Common myeloid progenitor, CD34-positive (primary cell): ENCODE results near the gene WNK1.
"Not testable (repeated sequence)": the region's sequence is repeated elsewhere in the genome, so short reads cannot be mapped to it uniquely, and the experiment has no call there.

ENCODE experiments used
- CTCF ChIA-PET: fragments of 350-600 bp; sonication (Branson Sonifier 250); formaldehyde crosslinking; loops from one replicate; lab custom pipeline; 2021; ENCODE audit warnings: antibody characterized with exemption; lab: Charles Lee
- POLR2A ChIA-PET: fragments of 350-600 bp; sonication (Branson Sonifier 250); formaldehyde crosslinking; loops from one replicate; lab custom pipeline; 2021; ENCODE audit warnings: antibody characterized with exemption; lab: Charles Lee
- DNase-seq, 3 donors: peaks; one replicate each; pipeline versions ENCODE4 v3.0.0 to v3.0.0-alpha.2; 2013
- H3K27ac ChIP-seq, 2 experiments: 1 replicate in 1 of 2; 2 replicates in 1 of 2; pipeline ENCODE4 v1.7.0; 2013; ENCODE audit warnings: inconsistent platforms in 2 of 2, low read length in 2 of 2, mild to moderate bottlenecking in 2 of 2, low read depth in 1 of 2, moderate library complexity in 1 of 2; ENCODE audit not compliant: severe bottlenecking in 2 of 2, insufficient read depth in 1 of 2, poor library complexity in 1 of 2
- H3K27me3 ChIP-seq, 5 experiments: replicated peaks in 2 of 5; 1 replicate in 3 of 5; 2 replicates in 2 of 5; pipeline versions ENCODE4 v1.6.1 to v1.7.0; 2013; ENCODE audit warnings: low read length in 4 of 5, mild to moderate bottlenecking in 2 of 5, moderate library complexity in 2 of 5, inconsistent platforms in 1 of 5; ENCODE audit not compliant: insufficient read depth in 5 of 5, control insufficient read depth in 4 of 5
- H3K36me3 ChIP-seq, 4 experiments: 1 replicate in 2 of 4; 2 replicates in 2 of 4; pipeline versions ENCODE4 v1.6.1 to v1.7.0; 2013; ENCODE audit warnings: low read length in 3 of 4, control low read depth in 1 of 4, mild to moderate bottlenecking in 1 of 4; ENCODE audit not compliant: control insufficient read depth in 4 of 4, insufficient read depth in 4 of 4
- H3K4me1 ChIP-seq, 4 experiments: 1 replicate in 3 of 4; 2 replicates in 1 of 4; pipeline versions ENCODE4 v1.6.1 to v1.7.1; 2013; ENCODE audit warnings: low read length in 3 of 4, mild to moderate bottlenecking in 3 of 4, control low read depth in 1 of 4, inconsistent platforms in 1 of 4, moderate library complexity in 1 of 4; ENCODE audit not compliant: control insufficient read depth in 4 of 4, insufficient read depth in 4 of 4; ENCODE audit errors: control extremely low read depth in 1 of 4
- H3K4me3 ChIP-seq, 7 experiments: 1 replicate in 4 of 7; 2 replicates in 3 of 7; pipeline versions ENCODE4 v1.5.1 to v1.7.0; 2013; ENCODE audit warnings: mild to moderate bottlenecking in 7 of 7, low read length in 6 of 7, moderate library complexity in 6 of 7, inconsistent platforms in 2 of 7, low read depth in 2 of 7, control low read depth in 1 of 7; ENCODE audit not compliant: insufficient read depth in 4 of 7, control insufficient read depth in 1 of 7; ENCODE audit errors: extremely low read depth in 1 of 7
- H3K9me3 ChIP-seq, 5 experiments: 1 replicate in 4 of 5; 2 replicates in 1 of 5; pipeline versions ENCODE4 v1.6.1 to v1.7.1; 2013; ENCODE audit warnings: low read length in 4 of 5, mild to moderate bottlenecking in 2 of 5, inconsistent platforms in 1 of 5, low read depth in 1 of 5, moderate library complexity in 1 of 5; ENCODE audit not compliant: control insufficient read depth in 4 of 5, insufficient read depth in 2 of 5; ENCODE audit errors: control extremely low read depth in 1 of 5
- WGBS: methylation state at CpG from one replicate; pipeline ENCODE4 v1.1.5; 2013; ENCODE audit not compliant: insufficient coverage; 5-methylcytosine and 5-hydroxymethylcytosine counted together

WNK1 gene

GRCh38 chr12:768434-768833 lies 16.1 kb downstream of the WNK1 start:
- POLR2A ChIA-PET = interaction anchor here (0.7 to 0.9 kb wide), 2 partner anchors 8 to 14 kb away, joined by 3 read pairs; no protein-coding TSS in a partner anchor
- CTCF ChIA-PET = interaction anchor here (0.7 to 1.6 kb wide), 4 partner anchors 10 to 154 kb away, joined by 3 to 4 read pairs (median 3); partner anchors contain the start of gene WNK1
- Histone ChIP-seq H3K27ac (no peak overlapping the region), H3K4me3 (no peak overlapping the region), H3K9me3 (no peaks in the 10 kb centered on the region), H3K4me1 (peaks cover 3 to 23% (median 9%) of the 10 kb centered on the region in 4 experiments), H3K36me3 (peaks cover 0 to 7% (median under 1%) of the 10 kb centered on the region in 4 experiments), H3K27me3 (no peaks in the 10 kb centered on the region)
- no peak for DNase-seq
- WGBS = 100% methylated on average over 1 of the region's 1 CpG

- no peaks in the 10 kb centered on the region for H3K27me3 ChIP-seq
- ChIA-PET CTCF (interaction anchor here (0.7 to 1.2 kb wide), 3 partner anchors 40 to 307 kb away, joined by 3 read pairs; no protein-coding TSS in a partner anchor), POLR2A (no interaction called here)
- no peaks in the 10 kb centered on the region for H3K9me3 ChIP-seq
- WGBS = no CpG with 5 or more reads among the region's 2 CpGs
- H3K4me3 ChIP-seq = no peak overlapping the region
- H3K36me3 ChIP-seq = peaks cover 0 to 10% (median 0%) of the 10 kb centered on the region in 4 experiments
- H3K27ac ChIP-seq = no peak overlapping the region
- peak in 2 of 3 donors; percentile 55 to 65 for DNase-seq
- H3K4me1 ChIP-seq = peaks cover 6 to 27% (median 11%) of the 10 kb centered on the region in 4 experiments
These were observed 18.1 kb downstream of the WNK1 start for GRCh38 chr12:770479-770878.

DNA sequence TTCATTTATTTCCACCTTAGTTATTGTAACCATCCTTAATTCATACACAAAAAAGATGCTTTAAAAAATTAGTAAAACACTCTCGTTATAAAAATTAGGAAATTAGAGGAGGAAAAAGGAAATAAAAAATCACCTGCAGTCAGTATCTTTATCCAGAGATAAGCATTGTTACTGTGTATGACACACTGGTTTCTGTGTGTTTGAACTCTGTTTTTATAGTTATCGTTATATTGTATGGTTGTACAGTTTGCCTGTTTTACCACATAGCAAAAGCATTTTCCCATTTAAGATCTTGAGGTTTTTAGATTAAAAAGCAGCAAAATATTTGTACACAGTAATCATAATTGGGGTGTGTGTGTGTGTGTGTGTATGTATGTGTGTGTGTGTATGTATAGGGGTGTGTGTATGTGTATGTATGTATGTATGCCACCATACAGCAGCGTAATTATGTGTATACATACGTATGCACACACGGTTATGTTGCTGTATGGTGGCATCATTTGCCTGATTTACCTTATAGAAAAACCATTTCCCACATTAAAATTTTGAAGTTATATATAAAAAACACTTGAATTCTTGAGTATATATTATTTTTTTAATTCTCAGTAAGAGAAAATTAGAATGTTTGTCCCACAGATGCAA lies 19.8 kb downstream of the WNK1 start:
- POLR2A ChIA-PET = no interaction called here
- Histone ChIP-seq H3K27me3 (no peaks in the 10 kb centered on the region), H3K4me3 (no peak overlapping the region), H3K4me1 (peaks cover 6 to 27% (median 11%) of the 10 kb centered on the region in 4 experiments), H3K9me3 (no peaks in the 10 kb centered on the region), H3K36me3 (peaks cover 0 to 10% (median 0%) of the 10 kb centered on the region in 4 experiments), H3K27ac (no peak overlapping the region)
- no CpG with 5 or more reads among the region's 5 CpGs for WGBS
- CTCF ChIA-PET = interaction anchor here (1.2 to 1.5 kb wide), 4 partner anchors 15 to 331 kb away, joined by 3 to 4 read pairs (median 3); no protein-coding TSS in a partner anchor
- DNase-seq = no peak

DNA sequence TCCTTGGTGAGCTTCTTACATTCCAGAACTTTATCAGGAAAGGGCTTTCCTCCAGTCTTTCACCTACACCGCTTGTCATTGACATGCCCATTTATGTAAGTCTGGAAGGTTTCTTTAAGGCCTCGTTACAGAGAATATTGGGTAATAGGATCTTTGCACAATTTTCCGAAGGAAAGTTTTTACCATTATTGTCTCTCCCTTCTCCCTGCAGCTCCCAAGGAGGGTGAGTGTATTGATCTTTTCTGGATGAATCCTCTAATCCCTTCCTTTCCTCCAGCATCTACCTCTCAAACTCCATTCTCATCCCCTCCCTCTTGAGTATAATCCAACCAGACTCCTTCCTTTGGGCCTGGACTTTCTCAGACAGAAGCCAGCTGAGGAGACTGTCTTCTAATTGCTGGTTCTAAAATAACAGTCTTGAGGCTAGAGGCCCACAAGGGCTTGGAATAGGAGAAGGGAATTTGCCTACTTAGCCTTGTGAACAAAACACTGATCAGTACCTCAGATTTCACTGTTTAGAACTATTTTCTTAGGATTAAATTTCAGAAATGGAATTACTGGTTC lies 21.8 kb downstream of the WNK1 start:
- H3K27me3 ChIP-seq = no peaks in the 10 kb centered on the region
- no peak overlapping the region for H3K4me3 ChIP-seq
- H3K9me3 ChIP-seq = no peaks in the 10 kb centered on the region
- ChIA-PET CTCF (interaction anchor here (1.4 to 1.5 kb wide), 2 partner anchors 13 to 22 kb away, joined by 4 read pairs; no protein-coding TSS in a partner anchor), POLR2A (no interaction called here)
- H3K36me3 ChIP-seq = peaks cover 0 to 3% (median 0%) of the 10 kb centered on the region in 4 experiments
- peaks cover 6 to 34% (median 13%) of the 10 kb centered on the region in 4 experiments for H3K4me1 ChIP-seq
- no peak for DNase-seq
- H3K27ac ChIP-seq = no peak overlapping the region
- 100% methylated on average over 1 of the region's 3 CpGs for WGBS

DNA sequence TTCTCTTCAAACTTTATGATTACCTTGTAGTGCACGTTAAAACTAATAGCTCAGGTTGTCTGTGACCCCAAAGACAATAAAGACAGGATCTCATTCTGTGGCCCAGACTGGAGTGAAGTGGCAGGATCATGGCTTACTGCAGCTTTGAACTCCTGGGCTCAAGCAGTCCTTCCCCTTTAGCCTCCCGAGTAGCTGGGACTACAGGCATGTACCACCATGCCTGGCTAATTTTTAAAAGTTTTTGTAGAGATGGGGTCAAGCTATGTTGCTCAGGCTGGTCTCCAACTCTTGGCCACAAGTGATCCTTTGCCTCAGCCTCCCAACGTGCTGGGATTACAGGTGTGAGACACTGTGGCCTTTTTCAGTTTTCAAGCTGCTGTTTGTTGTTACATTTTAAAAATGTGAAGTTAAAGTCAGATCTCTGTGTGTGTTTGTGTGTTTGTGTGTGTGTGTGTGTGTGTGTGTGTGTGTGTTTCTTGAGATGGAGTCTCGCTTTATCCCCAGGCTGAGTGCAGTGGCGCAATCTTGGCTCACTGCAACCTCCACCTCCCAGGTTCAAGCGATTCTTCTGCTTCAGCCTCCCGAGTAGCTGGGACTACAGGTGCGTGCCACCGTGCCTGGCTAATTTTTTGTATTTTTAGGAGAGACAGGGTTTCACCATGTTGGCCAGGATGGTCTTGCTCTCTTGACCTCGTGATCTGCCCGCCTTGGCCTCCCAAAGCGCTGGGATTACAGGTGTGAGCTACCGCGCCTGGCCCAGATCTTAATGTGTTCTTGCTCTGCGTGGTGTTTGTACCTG lies 23.8 kb downstream of the WNK1 start:
- 96% methylated on average over 10 of the region's 15 CpGs for WGBS
- not testable (repeated sequence) for H3K27me3 ChIP-seq, H3K36me3 ChIP-seq, H3K27ac ChIP-seq, H3K4me3 ChIP-seq, DNase-seq, H3K9me3 ChIP-seq
- peaks cover 3 to 29% (median 20%) of the 10 kb centered on the region in 4 experiments for H3K4me1 ChIP-seq
- CTCF ChIA-PET = interaction anchor here (0.6 to 1.6 kb wide), 10 partner anchors 15 to 479 kb away, joined by 3 to 8 read pairs (median 3); partner anchors contain the start of gene WNK1
- POLR2A ChIA-PET = interaction anchor here (0.6 to 1.2 kb wide), 3 partner anchors 8 to 37 kb away, joined by 3 to 5 read pairs (median 4); no protein-coding TSS in a partner anchor

GRCh38 chr12:776772-777373 lies 24.5 kb downstream of the WNK1 start:
- H3K27me3 ChIP-seq, DNase-seq, H3K9me3 ChIP-seq, H3K36me3 ChIP-seq, H3K27ac ChIP-seq, H3K4me3 ChIP-seq: not testable (repeated sequence)
- ChIA-PET CTCF (interaction anchor here (0.8 to 1.6 kb wide), 8 partner anchors 11 to 202 kb away, joined by 3 to 9 read pairs (median 4); partner anchors contain the start of gene WNK1), POLR2A (interaction anchor here (1.2 kb wide), 1 partner anchor 9 kb away, joined by 3 read pairs; no protein-coding TSS in a partner anchor)
- H3K4me1 ChIP-seq = peaks cover 3 to 29% (median 20%) of the 10 kb centered on the region in 4 experiments
- WGBS = 96% methylated on average over 4 of the region's 5 CpGs
